ENCODE measurements around the gene NXF2B.
"Not testable (repeated sequence)": the region's sequence is repeated elsewhere in the genome, so short reads cannot be mapped to it uniquely, and the experiment has no call there.

NXF2B gene, protein sequence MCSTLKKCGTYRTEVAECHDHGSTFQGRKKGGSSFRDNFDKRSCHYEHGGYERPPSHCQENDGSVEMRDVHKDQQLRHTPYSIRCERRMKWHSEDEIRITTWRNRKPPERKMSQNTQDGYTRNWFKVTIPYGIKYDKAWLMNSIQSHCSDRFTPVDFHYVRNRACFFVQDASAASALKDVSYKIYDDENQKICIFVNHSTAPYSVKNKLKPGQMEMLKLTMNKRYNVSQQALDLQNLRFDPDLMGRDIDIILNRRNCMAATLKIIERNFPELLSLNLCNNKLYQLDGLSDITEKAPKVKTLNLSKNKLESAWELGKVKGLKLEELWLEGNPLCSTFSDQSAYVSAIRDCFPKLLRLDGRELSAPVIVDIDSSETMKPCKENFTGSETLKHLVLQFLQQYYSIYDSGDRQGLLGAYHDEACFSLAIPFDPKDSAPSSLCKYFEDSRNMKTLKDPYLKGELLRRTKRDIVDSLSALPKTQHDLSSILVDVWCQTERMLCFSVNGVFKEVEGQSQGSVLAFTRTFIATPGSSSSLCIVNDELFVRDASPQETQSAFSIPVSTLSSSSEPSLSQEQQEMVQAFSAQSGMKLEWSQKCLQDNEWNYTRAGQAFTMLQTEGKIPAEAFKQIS

DNA sequence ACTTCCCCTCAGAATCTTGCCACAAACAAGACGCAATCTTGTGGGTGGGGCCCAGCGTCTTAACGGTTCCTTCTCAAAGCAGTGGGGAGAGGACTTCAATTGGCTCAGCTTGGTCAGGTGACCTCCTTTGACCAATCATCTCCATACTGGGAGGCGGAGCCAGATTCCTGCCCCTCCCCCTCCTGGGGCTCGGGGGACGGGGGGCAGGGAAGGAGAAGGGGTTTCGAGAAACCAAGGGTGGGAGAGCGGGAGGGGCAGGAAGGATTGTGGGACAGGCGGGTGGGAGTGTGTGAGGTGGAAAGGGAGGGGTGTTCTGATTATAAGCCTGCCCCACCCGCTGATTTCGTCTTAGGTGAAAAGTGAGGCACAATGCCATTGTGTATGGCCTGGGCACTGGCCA, at the start of gene NXF2B:
Gene NXF2B, minus strand, starts transcription at position 101 of the 400 bp plus-strand sequence. CDS start 59,972 bp downstream, outside the sequence.
- DNase-seq, result not testable (repeated sequence)

- DNase-seq, result not testable (repeated sequence)
Measured at GRCh38 chrX:102478765-102479164, 39.0 kb upstream of the NXF2B start.

DNA sequence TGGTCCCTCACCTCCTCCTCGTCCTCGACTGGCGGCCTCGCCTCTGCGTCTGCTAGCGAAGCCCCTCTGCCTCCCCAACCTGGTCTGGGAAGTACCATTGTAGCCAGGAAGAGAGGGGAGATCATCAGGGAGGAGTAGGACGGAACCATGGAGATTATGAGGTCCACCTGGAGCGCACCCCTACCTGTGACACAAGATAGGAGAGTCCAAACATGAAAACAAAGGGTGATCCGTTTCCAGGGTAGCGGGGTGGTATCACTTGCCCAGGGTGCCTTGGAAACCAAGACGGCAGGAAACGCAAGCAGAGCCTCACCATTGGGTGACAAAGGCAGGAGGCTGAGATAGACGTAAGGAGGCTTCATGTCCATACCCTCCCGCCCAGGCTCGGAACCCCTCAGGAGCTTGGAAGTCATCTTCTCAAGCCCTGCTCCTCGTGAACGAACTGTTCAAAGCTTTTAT, 32.0 kb upstream of the NXF2B start, which contains the start of gene TCP11X2:
Gene TCP11X2, minus strand, starts transcription at position 51 of the 459 bp plus-strand sequence.
- not testable (repeated sequence) for DNase-seq

DNA sequence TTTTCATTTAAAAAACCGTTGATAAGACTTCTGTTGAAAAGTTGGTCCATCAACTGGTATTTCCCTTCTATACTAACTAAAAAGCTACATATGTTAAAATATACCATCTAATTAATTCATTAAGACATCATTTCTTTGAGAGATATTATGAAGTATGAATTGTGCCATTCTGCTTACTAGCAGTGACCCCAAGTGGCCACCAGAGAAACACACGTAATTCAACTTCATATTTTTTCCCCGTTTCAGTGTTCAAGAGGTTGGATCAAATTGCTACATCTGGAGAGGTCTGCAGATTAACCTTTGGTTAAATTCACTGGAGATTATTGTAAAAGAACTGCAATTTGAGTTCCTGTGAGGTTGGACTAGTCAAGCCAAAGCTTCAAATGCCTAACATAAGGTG, 30.4 kb upstream of the NXF2B start:
- DNase-seq, result not testable (repeated sequence)

GRCh38 chrX:102458615-102459014, 18.8 kb upstream of the NXF2B start:
- not testable (repeated sequence) for DNase-seq

DNA sequence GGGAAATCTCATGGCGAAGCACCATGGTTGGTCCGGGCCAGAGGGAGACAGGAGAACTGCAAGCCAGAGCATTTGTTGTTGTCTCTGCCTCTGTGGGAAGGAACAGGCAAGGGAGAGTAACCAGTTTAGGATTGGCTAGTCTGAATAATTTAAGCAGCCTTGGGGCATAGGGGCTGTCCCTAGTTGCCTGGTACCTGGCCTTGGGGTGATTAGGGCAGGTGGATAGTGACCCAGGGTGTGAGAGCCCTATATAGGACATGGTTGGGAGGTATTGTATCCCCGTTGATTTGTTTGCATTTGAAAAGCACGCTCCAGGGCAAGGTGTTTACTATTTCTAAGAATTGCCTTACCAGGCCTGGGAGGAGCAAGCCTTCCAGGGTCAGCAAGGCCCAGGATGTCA, 25.3 kb downstream of the NXF2B start:
- not testable (repeated sequence) for DNase-seq

GRCh38 chrX:102345916-102346315, 93.9 kb downstream of the NXF2B start:
- no peak for DNase-seq

- no peak for DNase-seq
Measured at GRCh38 chrX:102341867-102342266, 97.9 kb downstream of the NXF2B start.

GRCh38 chrX:102339312-102340298, 100.2 kb downstream of the NXF2B start:
- DNase-seq, result no peak

DNA sequence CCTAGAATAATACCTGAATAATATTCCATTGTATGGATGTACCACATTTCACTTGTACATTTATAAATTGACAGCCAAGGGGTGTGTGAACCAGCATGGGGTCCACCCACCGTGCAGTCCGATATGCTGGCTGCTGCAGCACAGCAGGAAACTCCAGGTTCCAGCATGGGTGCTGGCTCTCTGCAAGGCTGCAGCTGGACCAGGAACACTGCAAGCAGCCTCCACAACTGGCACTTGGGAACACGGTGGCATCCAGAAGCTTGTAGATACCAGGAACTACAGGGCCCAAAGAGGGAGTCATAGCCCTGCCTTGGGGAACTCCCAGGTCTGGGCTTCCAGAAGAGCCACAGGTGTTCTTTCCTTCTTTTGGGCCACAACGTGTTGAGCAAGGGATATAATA, 101.6 kb downstream of the NXF2B start:
- no peak for DNase-seq
